ENCODE measurements around the gene SLC2A1. TPM values are rescaled to one million over a fixed set of nuclear protein-coding genes. Genes with fewer than 3 reads are reported as not detected.

SLC2A1 gene
- total and polyA plus RNA-seq, 9 of the 15 experiments (the other 6 are each of a cell fraction or from before 2014, with no cell fraction given) = 12.6 to 153 (median 48.0) TPM

DNA sequence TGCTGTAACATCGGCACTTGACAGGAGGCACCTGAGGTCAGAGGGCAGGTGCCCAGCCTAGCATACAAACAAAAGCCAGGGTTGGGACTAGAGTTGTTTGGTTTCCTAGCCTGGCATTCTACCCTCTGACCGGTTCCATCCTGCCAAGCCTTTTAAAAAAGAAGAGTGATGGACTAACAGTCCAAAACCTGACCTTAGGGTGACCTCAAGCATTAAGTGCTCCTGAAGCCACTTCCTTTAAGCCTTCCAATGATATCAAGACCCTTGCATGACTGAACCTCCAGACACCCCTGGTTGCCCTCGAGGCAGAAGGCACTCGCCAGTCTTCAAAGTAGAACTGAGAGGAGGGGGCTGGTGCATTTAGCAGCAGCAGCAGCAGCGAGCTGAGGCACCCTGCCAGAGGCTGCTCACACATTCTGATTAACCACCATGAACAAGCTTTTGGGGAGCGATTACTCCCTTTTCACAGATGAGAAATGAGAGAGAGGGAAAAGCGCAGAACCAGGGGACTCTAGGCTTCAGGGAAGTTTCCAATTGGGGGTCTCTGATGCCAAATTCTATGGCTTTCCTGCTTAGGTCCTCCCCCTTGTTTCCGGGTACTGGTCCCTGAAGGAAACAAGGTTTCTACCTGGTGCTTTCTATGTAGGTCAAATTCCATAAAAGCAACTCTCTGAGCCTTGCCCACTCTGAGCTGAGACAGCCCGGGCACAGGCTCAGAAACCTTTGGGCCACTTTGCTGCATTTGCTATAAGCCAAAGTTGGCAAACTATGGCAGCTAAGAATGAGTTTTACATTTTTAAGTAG lies 9.2 kb downstream of the SLC2A1 start (continued):
- TF ChIP-seq, protein P1, sequence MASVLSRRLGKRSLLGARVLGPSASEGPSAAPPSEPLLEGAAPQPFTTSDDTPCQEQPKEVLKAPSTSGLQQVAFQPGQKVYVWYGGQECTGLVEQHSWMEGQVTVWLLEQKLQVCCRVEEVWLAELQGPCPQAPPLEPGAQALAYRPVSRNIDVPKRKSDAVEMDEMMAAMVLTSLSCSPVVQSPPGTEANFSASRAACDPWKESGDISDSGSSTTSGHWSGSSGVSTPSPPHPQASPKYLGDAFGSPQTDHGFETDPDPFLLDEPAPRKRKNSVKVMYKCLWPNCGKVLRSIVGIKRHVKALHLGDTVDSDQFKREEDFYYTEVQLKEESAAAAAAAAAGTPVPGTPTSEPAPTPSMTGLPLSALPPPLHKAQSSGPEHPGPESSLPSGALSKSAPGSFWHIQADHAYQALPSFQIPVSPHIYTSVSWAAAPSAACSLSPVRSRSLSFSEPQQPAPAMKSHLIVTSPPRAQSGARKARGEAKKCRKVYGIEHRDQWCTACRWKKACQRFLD (CRISPR knock-in tag; IDR thresholded peaks at IDR 0.05) = peak; percentile 51
- no peak for TF ChIP-seq POLR2A (conservative IDR thresholded peaks at IDR 0.05)
- peak; percentile 59 for TF ChIP-seq MTA2 (IDR thresholded peaks at IDR 0.05; ENCODE audit: low read depth)
- TF ChIP-seq NCOA1 (IDR thresholded peaks at IDR 0.05; ENCODE audit: low read depth) = peak; percentile 41; the same call in 1 of the 2 replicates
- TF ChIP-seq, protein P2, sequence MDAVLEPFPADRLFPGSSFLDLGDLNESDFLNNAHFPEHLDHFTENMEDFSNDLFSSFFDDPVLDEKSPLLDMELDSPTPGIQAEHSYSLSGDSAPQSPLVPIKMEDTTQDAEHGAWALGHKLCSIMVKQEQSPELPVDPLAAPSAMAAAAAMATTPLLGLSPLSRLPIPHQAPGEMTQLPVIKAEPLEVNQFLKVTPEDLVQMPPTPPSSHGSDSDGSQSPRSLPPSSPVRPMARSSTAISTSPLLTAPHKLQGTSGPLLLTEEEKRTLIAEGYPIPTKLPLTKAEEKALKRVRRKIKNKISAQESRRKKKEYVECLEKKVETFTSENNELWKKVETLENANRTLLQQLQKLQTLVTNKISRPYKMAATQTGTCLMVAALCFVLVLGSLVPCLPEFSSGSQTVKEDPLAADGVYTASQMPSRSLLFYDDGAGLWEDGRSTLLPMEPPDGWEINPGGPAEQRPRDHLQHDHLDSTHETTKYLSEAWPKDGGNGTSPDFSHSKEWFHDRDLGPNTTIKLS (IDR thresholded peaks at IDR 0.05; ENCODE audit: borderline replicate concordance, low read depth) = no peak
- no peak for TF ChIP-seq NR4A1 (CRISPR knock-in tag; IDR thresholded peaks at IDR 0.05)
- TF ChIP-seq NR4A1 (tag; IDR thresholded peaks at IDR 0.05) = 0 out of 2 replicates have a peak, but pooled peaks have one; percentile 16
- 0 out of 4 replicates have a peak, but pooled peaks of 1 of the 2 experiments have one; percentile 22 for TF ChIP-seq RCOR1 (IDR thresholded peaks at IDR 0.05; ENCODE audit: borderline replicate concordance in 1 of 2, low read depth in 2 of 2, low read length in 2 of 2)
- TF ChIP-seq NFE2 (IDR thresholded peaks at IDR 0.05; ENCODE audit: low read depth) = peak; percentile 48; the same call in 1 of the 2 replicates
- TF ChIP-seq, protein P3, sequence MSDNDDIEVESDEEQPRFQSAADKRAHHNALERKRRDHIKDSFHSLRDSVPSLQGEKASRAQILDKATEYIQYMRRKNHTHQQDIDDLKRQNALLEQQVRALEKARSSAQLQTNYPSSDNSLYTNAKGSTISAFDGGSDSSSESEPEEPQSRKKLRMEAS (CRISPR knock-in tag; IDR thresholded peaks at IDR 0.05) = peak; percentile 37; the same call in 1 of the 2 replicates
- peak; percentile 51 for TF ChIP-seq ZNF24 (IDR thresholded peaks at IDR 0.05)
- peak; percentile 41; the same call in 1 of the 2 replicates for TF ChIP-seq RNF2 (IDR thresholded peaks at IDR 0.05)
- 0 out of 2 replicates have a peak, but pooled peaks have one; percentile 24 for TF ChIP-seq CXXC5 (CRISPR knock-in tag; IDR thresholded peaks at IDR 0.05)
- peak; percentile 85 for TF ChIP-seq DPF2 (IDR thresholded peaks at IDR 0.05)
- TF ChIP-seq TEAD4 (IDR thresholded peaks at IDR 0.05; ENCODE audit: low read length) = peak; percentile 89
- TF ChIP-seq TEAD4 (CRISPR knock-in tag; IDR thresholded peaks at IDR 0.05; ENCODE audit: borderline replicate concordance) = no peak
- TF ChIP-seq HDAC2 (IDR thresholded peaks at IDR 0.05) = 0 out of 2 replicates have a peak, but pooled peaks have one; percentile 19
- TF ChIP-seq, protein P4, sequence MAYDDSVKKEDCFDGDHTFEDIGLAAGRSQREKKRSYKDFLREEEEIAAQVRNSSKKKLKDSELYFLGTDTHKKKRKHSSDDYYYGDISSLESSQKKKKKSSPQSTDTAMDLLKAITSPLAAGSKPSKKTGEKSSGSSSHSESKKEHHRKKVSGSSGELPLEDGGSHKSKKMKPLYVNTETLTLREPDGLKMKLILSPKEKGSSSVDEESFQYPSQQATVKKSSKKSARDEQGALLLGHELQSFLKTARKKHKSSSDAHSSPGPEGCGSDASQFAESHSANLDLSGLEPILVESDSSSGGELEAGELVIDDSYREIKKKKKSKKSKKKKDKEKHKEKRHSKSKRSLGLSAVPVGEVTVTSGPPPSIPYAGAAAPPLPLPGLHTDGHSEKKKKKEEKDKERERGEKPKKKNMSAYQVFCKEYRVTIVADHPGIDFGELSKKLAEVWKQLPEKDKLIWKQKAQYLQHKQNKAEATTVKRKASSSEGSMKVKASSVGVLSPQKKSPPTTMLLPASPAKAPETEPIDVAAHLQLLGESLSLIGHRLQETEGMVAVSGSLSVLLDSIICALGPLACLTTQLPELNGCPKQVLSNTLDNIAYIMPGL (CRISPR knock-in tag; IDR thresholded peaks at IDR 0.05) = no peak
- TF ChIP-seq ATF7 (IDR thresholded peaks at IDR 0.05) = 0 out of 2 replicates have a peak, but pooled peaks have one; percentile 20
- TF ChIP-seq CREM (IDR thresholded peaks at IDR 0.05; ENCODE audit: low read depth) = peak; percentile 46
- no peak for TF ChIP-seq IFI16 (CRISPR knock-in tag; IDR thresholded peaks at IDR 0.05)
